GM10248 (cell line): Measurements from ENCODE around the gene LIF.

Experiments used
- CTCF ChIA-PET: fragments of 300-600 bp; sonication (Branson Sonifier 250); formaldehyde crosslinking; extraction: SDS; loops from one replicate; lab custom pipeline; 2021; ENCODE audit warnings: antibody characterized with exemption; lab: Yijun Ruan, JAX
- POLR2A ChIA-PET: fragments of 350-650 bp; sonication (Branson Sonifier 250); formaldehyde crosslinking; extraction: SDS; loops from one replicate; lab custom pipeline; 2020; ENCODE audit warnings: antibody characterized with exemption; lab: Yijun Ruan, JAX
- DNase-seq: peaks from one replicate; pipeline ENCODE4 v3.0.0; 2012; ENCODE audit errors: extremely low spot score
- CTCF ChIP-seq: IDR thresholded peaks from 2 replicates; pipeline ENCODE4 v1.5.1; 2012; ENCODE audit warnings: mild to moderate bottlenecking, low read depth; ENCODE audit errors: extremely low read depth, missing control alignments, control extremely low read depth

LIF gene

GRCh38 chr22:30244066-30244465 lies 2.5 kb downstream of the LIF start:
- no peak for DNase-seq
- CTCF ChIA-PET, result interaction anchor here (0.8 to 2.1 kb wide), 5 partner anchors 12 to 125 kb away, joined by 3 to 5 read pairs (median 4); no protein-coding TSS in a partner anchor

GRCh38 chr22:30243661-30244060 lies 2.9 kb downstream of the LIF start:
- no peak for DNase-seq
- no peak for TF ChIP-seq CTCF
- ChIA-PET CTCF (interaction anchor here (0.8 to 2.1 kb wide), 6 partner anchors 12 to 136 kb away, joined by 3 to 5 read pairs (median 4); no protein-coding TSS in a partner anchor), POLR2A (no interaction called here)

More at GRCh38 chr22:30244066-30244465, 2.5 kb downstream of the LIF start:
- TF ChIP-seq CTCF, result no peak
- POLR2A ChIA-PET, result no interaction called here

- ChIA-PET POLR2A (no interaction called here), CTCF (interaction anchor here (1.1 kb wide), 1 partner anchor 146 kb away, joined by 3 read pairs; no protein-coding TSS in a partner anchor)
- no peak for DNase-seq
- TF ChIP-seq CTCF, result no peak
Measured at GRCh38 chr22:30241576-30242371, 4.8 kb downstream of the LIF start.

- ChIA-PET CTCF (interaction anchor here (1.0 kb wide), 2 partner anchors 20 to 124 kb away, joined by 3 to 4 read pairs; no protein-coding TSS in a partner anchor), POLR2A (interaction anchor here (0.6 kb wide), 1 partner anchor 1811 kb away, joined by 3 read pairs; no protein-coding TSS in a partner anchor)
- no peak for DNase-seq
- TF ChIP-seq CTCF, result no peak
Measured at GRCh38 chr22:30240541-30241417, 5.8 kb downstream of the LIF start.

- TF ChIP-seq CTCF, result no peak
- POLR2A ChIA-PET, result interaction anchor here (0.6 kb wide), 1 partner anchor 14 kb away, joined by 3 read pairs; no protein-coding TSS in a partner anchor
- CTCF ChIA-PET, result interaction anchor here (1.0 to 1.2 kb wide), 2 partner anchors 23 to 123 kb away, joined by 3 read pairs; no protein-coding TSS in a partner anchor
- DNase-seq, result no peak
Measured at GRCh38 chr22:30239488-30240405, 6.8 kb downstream of the LIF start.
